ENCODE data around the gene GNRHR. TPM values are rescaled to one million over a fixed set of nuclear protein-coding genes. Genes with fewer than 3 reads are reported as not detected.

Gene GNRHR
- total and polyA plus RNA-seq, 2 experiments from 2014 or later = not detected

DNA sequence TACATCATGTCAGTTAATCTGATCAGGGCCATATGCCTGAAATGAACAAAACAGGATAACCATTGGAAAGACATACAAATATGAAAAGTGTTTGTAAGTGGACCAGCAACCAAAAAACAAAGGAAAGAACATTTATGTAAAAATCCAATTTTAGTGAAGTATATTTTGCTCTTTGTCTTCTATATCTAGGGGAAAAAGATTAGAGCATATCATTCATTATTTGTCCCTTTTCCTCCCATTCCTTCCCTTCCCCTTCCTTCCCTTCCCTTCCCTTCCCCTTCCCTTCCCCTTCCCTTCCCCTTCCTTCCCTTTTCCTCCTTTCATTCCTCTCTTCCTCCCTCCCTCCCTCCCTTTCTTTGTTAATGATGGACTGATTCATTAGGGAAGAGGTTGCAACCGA lies 1.8 kb upstream of the GNRHR start:
- Histone ChIP-seq H2AFZ (no peak overlapping the region), H3K36me3 (replicated peaks; ENCODE audit: insufficient read depth, low read depth) (no peaks in the 10 kb centered on the region), H3K4me3 (no peak overlapping the region), H3K79me2 (no peaks in the 10 kb centered on the region), H4K20me1 (ENCODE audit: insufficient read depth, poor library complexity, severe bottlenecking) (no peaks in the 10 kb centered on the region), H3K27ac (no peak overlapping the region), H3K4me2 (no peak overlapping the region), H3K4me1 (ENCODE audit: insufficient read depth) (no peaks in the 10 kb centered on the region), H3K27me3 (no peaks in the 10 kb centered on the region), H3K9me3 (ENCODE audit: low read depth) (no peaks in the 10 kb centered on the region), H3K9me2 (replicated peaks; ENCODE audit: insufficient read depth) (no peaks in the 10 kb centered on the region)
- DNase-seq (ENCODE audit: low spot score) = no peak
- 65% methylated on average over 1 of the region's 1 CpG for WGBS (ENCODE audit: low lambda C conversion rate, missing lambda C conversion rate)
- TF ChIP-seq EZH2phosphoT487 (IDR thresholded peaks at IDR 0.05; ENCODE audit: low read depth, severe bottlenecking, unreplicated experiment) (no peak), CTCF (IDR thresholded peaks at IDR 0.05; ENCODE audit: poor library complexity) (no peak)

GRCh38 chr4:67751260-67751659 lies 2.9 kb downstream of the GNRHR start:
- TF ChIP-seq CTCF (IDR thresholded peaks at IDR 0.05; ENCODE audit: poor library complexity) (no peak), EZH2phosphoT487 (IDR thresholded peaks at IDR 0.05; ENCODE audit: low read depth, severe bottlenecking, unreplicated experiment) (no peak), EZH2 (IDR thresholded peaks at IDR 0.05; ENCODE audit: borderline replicate concordance) (no peak)
- H3K27me3 ChIP-seq = no peaks in the 10 kb centered on the region

DNA sequence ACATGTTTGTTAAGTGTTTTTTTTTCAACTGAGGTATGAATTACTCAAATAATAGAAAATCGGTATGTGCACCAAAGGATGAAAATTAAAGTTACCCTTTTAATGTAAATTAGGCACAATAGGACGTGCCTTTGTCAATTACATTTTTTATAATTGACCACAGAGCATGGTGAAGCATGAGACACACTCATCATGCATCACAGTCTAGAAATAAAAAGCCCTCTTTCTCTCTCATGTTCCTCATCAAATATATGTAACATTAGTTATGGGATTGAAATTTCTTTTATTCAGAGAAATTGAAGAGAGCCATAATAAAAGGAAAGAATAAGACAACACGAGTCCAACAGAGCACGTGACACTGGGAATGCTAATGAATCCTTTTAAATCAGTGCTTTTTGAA lies 3.5 kb downstream of the GNRHR start:
- H3K27me3 ChIP-seq = no peaks in the 10 kb centered on the region
- H3K4me3 ChIP-seq = no peak overlapping the region
- H3K9me2 ChIP-seq (replicated peaks; ENCODE audit: insufficient read depth) = no peaks in the 10 kb centered on the region
- no peak overlapping the region for H3K4me2 ChIP-seq
- no peaks in the 10 kb centered on the region for H3K9me3 ChIP-seq (ENCODE audit: low read depth)
- H3K36me3 ChIP-seq (replicated peaks; ENCODE audit: insufficient read depth, low read depth) = no peaks in the 10 kb centered on the region
- no peak for DNase-seq (ENCODE audit: low spot score)
- no peak overlapping the region for H2AFZ ChIP-seq
- peaks cover 3% of the 10 kb centered on the region for H3K4me1 ChIP-seq (ENCODE audit: insufficient read depth)
- no peaks in the 10 kb centered on the region for H3K79me2 ChIP-seq
- WGBS (ENCODE audit: low lambda C conversion rate, missing lambda C conversion rate) = 86% methylated on average over 4 of the region's 4 CpGs
- TF ChIP-seq EZH2phosphoT487 (IDR thresholded peaks at IDR 0.05; ENCODE audit: low read depth, severe bottlenecking, unreplicated experiment) (no peak), EZH2 (IDR thresholded peaks at IDR 0.05; ENCODE audit: borderline replicate concordance) (no peak), CTCF (IDR thresholded peaks at IDR 0.05; ENCODE audit: poor library complexity) (no peak)
- no peaks in the 10 kb centered on the region for H4K20me1 ChIP-seq (ENCODE audit: insufficient read depth, poor library complexity, severe bottlenecking)
- H3K27ac ChIP-seq = no peak overlapping the region

More at GRCh38 chr4:67751260-67751659, 2.9 kb downstream of the GNRHR start:
- no peak overlapping the region for H3K4me2 ChIP-seq
- peaks cover 3% of the 10 kb centered on the region for H3K4me1 ChIP-seq (ENCODE audit: insufficient read depth)
- H2AFZ ChIP-seq = no peak overlapping the region
- H3K79me2 ChIP-seq = no peaks in the 10 kb centered on the region
- no peak overlapping the region for H3K4me3 ChIP-seq
- WGBS (ENCODE audit: low lambda C conversion rate, missing lambda C conversion rate) = 71% methylated on average over 1 of the region's 1 CpG
- H3K27ac ChIP-seq = no peak overlapping the region
- H3K9me2 ChIP-seq (replicated peaks; ENCODE audit: insufficient read depth) = no peaks in the 10 kb centered on the region
- H3K36me3 ChIP-seq (replicated peaks; ENCODE audit: insufficient read depth, low read depth) = no peaks in the 10 kb centered on the region
- no peak for DNase-seq (ENCODE audit: low spot score)
- H4K20me1 ChIP-seq (ENCODE audit: insufficient read depth, poor library complexity, severe bottlenecking) = no peaks in the 10 kb centered on the region
- H3K9me3 ChIP-seq (ENCODE audit: low read depth) = no peaks in the 10 kb centered on the region

DNA sequence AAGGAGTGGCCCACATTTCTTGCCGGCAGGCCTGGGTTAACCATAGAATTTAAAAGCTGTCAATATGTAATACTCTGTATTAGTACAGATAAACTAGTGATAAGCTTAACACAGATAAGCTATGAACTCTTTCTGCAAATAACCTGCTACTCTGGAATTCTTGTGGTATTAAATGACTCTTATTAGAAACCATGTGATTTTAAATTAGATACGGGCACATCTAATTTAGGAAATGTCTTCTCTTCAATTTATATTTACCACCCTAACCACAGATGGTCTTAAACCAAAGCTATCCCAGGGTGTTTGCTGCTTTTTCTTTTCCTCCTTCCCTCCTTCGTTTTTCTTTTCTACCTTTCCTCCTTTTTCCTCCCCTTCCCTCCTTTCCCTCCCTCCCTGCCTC lies 4.9 kb downstream of the GNRHR start:
- DNase-seq (ENCODE audit: low spot score) = no peak

More for the DNA sequence above, 4.9 kb downstream of the GNRHR start:
- no peak overlapping the region for H2AFZ ChIP-seq
- H3K4me3 ChIP-seq = no peak overlapping the region
- 74% methylated on average over 3 of the region's 3 CpGs for WGBS (ENCODE audit: low lambda C conversion rate, missing lambda C conversion rate)
- H3K4me2 ChIP-seq = no peak overlapping the region
- no peaks in the 10 kb centered on the region for H3K9me3 ChIP-seq (ENCODE audit: low read depth)
- no peaks in the 10 kb centered on the region for H3K27me3 ChIP-seq
- peaks cover 3% of the 10 kb centered on the region for H3K4me1 ChIP-seq (ENCODE audit: insufficient read depth)
- H4K20me1 ChIP-seq (ENCODE audit: insufficient read depth, poor library complexity, severe bottlenecking) = no peaks in the 10 kb centered on the region
- no peaks in the 10 kb centered on the region for H3K79me2 ChIP-seq
- H3K36me3 ChIP-seq (replicated peaks; ENCODE audit: insufficient read depth, low read depth) = no peaks in the 10 kb centered on the region
- TF ChIP-seq EZH2 (IDR thresholded peaks at IDR 0.05; ENCODE audit: borderline replicate concordance) = no peak
- TF ChIP-seq EZH2phosphoT487 (IDR thresholded peaks at IDR 0.05; ENCODE audit: low read depth, severe bottlenecking, unreplicated experiment) = no peak
- TF ChIP-seq CTCF (IDR thresholded peaks at IDR 0.05; ENCODE audit: poor library complexity) = no peak
- H3K9me2 ChIP-seq (replicated peaks; ENCODE audit: insufficient read depth) = no peaks in the 10 kb centered on the region
- H3K27ac ChIP-seq = no peak overlapping the region
